ENCODE measurements around the gene TYMP.
A peak's percentile ranks its signal among the peaks of the same experiment; 100 is the strongest.

Gene TYMP, protein sequence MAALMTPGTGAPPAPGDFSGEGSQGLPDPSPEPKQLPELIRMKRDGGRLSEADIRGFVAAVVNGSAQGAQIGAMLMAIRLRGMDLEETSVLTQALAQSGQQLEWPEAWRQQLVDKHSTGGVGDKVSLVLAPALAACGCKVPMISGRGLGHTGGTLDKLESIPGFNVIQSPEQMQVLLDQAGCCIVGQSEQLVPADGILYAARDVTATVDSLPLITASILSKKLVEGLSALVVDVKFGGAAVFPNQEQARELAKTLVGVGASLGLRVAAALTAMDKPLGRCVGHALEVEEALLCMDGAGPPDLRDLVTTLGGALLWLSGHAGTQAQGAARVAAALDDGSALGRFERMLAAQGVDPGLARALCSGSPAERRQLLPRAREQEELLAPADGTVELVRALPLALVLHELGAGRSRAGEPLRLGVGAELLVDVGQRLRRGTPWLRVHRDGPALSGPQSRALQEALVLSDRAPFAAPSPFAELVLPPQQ

DNA sequence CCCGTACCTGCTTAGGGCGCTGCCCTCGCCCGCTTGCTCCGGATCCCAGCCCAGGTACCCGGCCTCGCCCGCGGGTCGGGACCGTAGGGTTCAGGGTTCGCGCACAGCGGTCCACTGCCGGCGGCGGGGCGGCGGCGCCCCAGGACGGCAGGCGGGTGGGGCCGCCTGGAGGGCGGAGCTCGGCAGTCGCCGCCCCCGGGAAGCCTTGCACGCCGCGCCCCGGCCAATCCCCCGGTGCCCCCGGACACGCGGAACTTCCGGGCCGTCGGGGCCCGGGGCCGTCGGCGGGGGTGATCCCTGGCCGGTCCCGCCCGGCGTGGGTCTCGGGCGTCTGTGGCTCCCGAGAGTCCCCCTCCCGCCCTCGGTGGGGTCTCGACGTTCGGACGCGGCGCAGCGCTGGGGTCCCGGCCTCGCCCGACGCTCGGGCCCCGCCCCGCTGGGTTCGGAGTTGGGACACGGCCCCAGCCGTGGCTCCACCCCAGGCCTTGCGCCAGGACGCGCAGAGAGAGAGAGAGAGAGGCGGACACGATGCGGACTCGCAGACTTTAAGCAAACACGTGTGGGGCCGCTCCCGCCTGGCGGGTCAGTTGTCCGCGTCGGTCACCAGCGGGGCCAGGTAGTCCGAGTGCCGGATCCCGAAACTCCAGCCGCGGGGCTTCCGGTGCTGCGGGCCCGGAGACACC lies at the start of gene TYMP:
TYMP (minus strand) TSS at position 116 of the 683 bp plus-strand sequence. CDS start 303 bp downstream, outside the sequence.
- in situ Hi-C loops (cut with MboI; ENCODE audit: low sequenced_read_pairs, unreplicated experiment), result no loop called here
- peak; percentile 88 for DNase-seq (ENCODE audit: low spot score)
- TF ChIP-seq, protein P1, sequence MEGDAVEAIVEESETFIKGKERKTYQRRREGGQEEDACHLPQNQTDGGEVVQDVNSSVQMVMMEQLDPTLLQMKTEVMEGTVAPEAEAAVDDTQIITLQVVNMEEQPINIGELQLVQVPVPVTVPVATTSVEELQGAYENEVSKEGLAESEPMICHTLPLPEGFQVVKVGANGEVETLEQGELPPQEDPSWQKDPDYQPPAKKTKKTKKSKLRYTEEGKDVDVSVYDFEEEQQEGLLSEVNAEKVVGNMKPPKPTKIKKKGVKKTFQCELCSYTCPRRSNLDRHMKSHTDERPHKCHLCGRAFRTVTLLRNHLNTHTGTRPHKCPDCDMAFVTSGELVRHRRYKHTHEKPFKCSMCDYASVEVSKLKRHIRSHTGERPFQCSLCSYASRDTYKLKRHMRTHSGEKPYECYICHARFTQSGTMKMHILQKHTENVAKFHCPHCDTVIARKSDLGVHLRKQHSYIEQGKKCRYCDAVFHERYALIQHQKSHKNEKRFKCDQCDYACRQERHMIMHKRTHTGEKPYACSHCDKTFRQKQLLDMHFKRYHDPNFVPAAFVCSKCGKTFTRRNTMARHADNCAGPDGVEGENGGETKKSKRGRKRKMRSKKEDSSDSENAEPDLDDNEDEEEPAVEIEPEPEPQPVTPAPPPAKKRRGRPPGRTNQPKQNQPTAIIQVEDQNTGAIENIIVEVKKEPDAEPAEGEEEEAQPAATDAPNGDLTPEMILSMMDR (IDR thresholded peaks at IDR 0.05; ENCODE audit: borderline replicate concordance, control extremely low read depth, extremely low read depth, insufficient read depth, missing control alignments), result no peak

DNA sequence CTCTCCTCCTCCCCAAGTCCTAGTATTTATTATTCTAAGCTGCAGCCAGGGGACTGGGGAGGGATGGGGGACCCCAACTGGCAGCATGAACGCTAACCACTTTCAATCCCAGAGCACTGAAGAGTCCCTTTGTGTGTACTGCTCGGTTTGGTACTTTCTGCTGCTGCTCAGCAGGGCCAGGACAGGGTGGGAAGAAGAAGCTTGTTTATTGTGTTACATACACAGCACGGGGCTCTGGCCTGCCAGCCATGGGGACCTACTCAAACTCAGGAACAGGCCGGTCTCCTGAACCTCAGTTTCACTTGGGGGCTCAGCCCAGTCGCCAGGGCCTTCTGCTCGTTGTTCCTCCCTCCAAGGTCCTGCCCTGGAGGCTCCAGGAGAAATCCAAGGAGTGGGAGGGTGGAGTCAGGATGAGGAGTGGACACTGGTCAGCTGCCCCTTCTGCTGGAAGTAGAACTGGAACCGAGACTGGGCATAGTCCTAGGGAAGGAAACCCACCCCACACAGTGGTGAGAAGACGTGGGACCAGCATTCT lies 49.0 kb upstream of the TYMP start:
- no peak for DNase-seq (ENCODE audit: low spot score)
- in situ Hi-C loops (cut with MboI; ENCODE audit: low sequenced_read_pairs, unreplicated experiment), result no loop called here
- TF ChIP-seq, protein P1 (IDR thresholded peaks at IDR 0.05; ENCODE audit: borderline replicate concordance, control extremely low read depth, extremely low read depth, insufficient read depth, missing control alignments), result no peak

DNA sequence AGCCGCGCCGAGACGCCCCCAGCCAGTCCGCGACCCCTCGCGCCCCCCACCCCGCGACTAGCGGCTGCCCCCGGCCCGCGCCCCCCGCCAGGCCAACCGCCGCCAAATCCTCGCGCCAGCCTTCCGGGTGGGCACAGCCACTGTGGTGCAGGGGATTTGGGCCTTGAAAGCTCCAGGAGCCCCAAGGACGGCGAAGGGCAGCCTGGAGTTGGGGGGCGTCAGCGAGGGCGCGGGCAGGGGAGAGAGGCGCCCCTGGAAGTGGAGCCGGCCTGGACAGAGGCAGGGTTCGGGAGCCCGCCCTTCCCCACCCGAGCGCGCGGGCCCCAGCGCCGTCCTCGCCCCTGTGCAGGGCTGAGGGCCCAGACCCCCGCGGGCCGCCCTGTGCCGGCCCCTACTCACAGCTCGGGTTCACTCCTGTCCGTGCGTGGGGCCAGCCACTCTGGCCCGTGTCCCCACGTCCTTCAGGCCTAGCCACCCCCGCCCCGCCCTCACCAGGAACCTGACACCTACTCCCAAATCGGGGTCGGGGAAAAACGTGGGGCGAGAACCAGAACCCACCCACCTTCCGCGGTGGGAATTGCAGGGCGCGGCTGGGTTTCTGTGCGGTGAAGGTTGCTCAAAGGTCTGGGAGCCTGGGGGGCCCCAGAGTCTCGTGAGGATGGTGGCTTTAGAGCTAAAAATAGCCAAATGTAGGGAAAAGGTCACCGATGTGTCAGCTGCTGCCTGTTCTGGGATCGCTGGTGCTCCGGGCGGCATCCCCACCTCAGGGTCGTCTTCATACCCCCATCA lies 48.4 kb upstream of the TYMP start, which contains the start of gene CPT1B:
CPT1B (minus strand) TSS at position 441 of the 789 bp plus-strand sequence. CDS start 512 bp downstream, outside the sequence.
- in situ Hi-C loops (cut with MboI; ENCODE audit: low sequenced_read_pairs, unreplicated experiment), result no loop called here
- DNase-seq (ENCODE audit: low spot score), result no peak
- TF ChIP-seq, protein P1 (IDR thresholded peaks at IDR 0.05; ENCODE audit: borderline replicate concordance, control extremely low read depth, extremely low read depth, insufficient read depth, missing control alignments), result no peak

DNA sequence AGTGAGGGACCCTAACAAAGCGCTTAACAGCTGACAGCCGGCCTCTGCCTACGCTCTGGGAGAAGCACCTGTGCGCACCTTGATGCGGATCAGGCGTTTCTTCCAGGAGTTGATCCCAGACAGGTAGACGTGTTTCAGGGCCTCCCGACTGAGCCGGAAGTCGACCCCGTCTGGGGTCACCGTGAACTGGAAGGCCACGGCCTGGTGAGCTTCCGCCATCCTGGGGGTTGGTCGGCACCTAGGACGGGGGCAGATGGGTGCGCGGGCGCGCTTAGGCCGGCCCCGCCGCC lies 47.8 kb upstream of the TYMP start:
- DNase-seq (ENCODE audit: low spot score), result no peak
- TF ChIP-seq, protein P1 (IDR thresholded peaks at IDR 0.05; ENCODE audit: borderline replicate concordance, control extremely low read depth, extremely low read depth, insufficient read depth, missing control alignments), result no peak
- in situ Hi-C loops (cut with MboI; ENCODE audit: low sequenced_read_pairs, unreplicated experiment), result no loop called here

DNA sequence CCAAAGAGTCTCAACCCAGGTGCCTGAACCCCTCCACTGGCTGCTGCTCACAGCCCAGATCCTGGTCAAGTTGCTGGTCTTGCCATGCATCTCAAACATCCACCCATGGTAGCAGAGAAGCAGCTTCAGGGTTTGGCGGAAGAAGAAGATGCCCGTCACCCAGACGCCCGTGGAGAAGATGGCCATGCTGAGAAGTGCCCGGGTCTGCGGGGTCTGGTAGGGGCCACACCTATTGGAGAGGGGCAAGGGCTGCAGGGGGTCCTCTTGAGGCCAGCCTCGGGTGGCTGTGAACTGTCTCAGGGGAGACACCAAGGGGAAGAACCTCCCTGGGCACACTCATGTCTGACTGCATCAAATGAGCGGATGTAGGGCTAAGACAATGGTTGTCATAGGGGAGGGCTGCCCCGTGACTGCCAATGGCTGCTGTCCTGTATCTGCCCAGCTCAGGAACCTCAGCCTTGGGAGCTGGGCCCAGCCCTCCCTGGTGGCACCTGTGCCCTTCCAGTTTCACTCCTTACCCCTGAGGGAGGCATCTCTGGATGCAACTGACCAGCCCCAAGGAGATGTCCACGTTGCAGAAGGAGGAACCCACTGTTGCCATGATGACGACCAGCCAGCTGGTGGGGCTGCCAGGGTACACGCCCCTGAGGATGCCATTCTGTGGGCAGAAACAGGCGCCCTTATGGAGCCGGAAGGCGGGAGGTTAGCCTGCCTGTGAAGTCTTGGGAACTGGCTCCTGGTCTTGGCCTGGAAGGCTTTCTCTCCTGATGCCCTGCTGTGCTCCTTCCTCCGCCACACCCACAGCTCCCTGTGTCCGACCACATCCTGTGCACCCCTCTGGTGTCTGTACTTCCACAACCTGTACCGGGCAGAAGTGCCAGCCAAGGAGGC lies 47.2 kb upstream of the TYMP start:
- TF ChIP-seq, protein P1 (IDR thresholded peaks at IDR 0.05; ENCODE audit: borderline replicate concordance, control extremely low read depth, extremely low read depth, insufficient read depth, missing control alignments), result no peak
- in situ Hi-C loops (cut with MboI; ENCODE audit: low sequenced_read_pairs, unreplicated experiment), result no loop called here
- DNase-seq (ENCODE audit: low spot score), result no peak

All from GM13976 (cell line).